Skin epidermis (tissue), 12 donors: Measurements from ENCODE around the gene AK8.

ENCODE experiments used
- H3K27ac ChIP-seq, 21 experiments: fragments of 200-600 bp; sonication (generic) in 11 of 21; one replicate each; pipeline ENCODE4 v1.5.0; 2020; ENCODE audit warnings: mild to moderate bottlenecking in 3 of 21, inconsistent platforms in 2 of 21, moderate library complexity in 2 of 21
- H3K4me3 ChIP-seq, 7 experiments: fragments of 200-600 bp; sonication (generic) in 2 of 7; one replicate each; pipeline ENCODE4 v1.5.0; 2020; ENCODE audit warnings: inconsistent platforms in 2 of 7, mild to moderate bottlenecking in 2 of 7, moderate library complexity in 1 of 7

AK8 gene

DNA sequence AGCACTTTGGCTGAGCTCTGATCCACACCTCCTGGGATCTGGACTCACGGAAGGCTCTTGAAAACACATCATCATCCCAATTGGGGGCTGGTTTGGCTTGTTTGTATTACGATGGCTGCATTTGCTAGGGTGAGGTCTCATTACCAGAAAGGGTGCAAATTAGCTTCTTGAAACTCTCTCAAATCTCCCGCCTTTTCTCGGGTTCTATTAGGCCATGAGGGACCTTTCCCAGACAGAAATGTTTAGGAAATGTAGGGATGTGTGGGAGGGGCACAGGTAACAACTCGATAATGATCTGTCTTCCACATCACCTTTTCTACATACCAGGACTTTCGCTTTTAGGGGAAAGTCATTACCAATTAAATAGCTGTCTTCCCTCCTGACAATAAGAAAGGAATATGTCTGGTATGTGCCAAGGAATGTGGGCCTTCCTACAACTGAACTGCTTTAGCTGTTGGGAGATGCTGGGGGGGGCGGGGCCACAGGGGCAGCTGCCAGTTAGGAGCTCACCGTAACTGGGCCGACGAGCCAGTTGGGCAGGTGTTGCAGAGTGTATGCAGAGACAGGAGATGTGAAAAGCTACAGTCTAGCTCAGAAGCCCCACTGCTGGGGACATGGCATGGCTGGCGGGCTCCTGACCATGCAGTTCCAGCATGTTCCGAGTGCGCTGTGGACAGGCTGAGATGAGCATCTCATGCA, 71.2 kb downstream of the AK8 start:
- H3K4me3 ChIP-seq: no peak overlapping the region
- H3K27ac ChIP-seq: no peak overlapping the region

DNA sequence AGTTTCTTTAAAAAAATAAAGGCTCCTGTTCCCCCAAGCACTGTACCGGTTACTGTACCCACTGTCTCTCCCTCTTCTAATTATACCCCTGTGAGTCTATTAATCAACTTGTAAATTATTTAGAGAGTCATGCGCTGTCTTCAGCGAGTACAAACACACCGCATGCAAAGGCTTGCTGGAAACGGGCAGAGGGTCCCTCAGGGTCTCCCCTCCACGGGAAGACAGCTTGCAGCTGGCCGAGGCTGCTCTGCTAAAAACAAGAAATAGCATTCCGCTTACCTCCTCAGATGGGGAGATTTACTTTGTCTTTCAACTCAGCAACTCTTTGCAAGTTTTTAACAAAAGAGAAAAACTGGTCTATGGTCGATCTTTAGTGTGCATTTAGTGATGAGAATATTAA, 71.8 kb downstream of the AK8 start:
- no peak overlapping the region for H3K27ac ChIP-seq
- no peak overlapping the region for H3K4me3 ChIP-seq

GRCh38 chr9:132804576-132805295, 73.3 kb downstream of the AK8 start:
- Histone ChIP-seq H3K4me3 (no peak overlapping the region), H3K27ac (no peak overlapping the region)

DNA sequence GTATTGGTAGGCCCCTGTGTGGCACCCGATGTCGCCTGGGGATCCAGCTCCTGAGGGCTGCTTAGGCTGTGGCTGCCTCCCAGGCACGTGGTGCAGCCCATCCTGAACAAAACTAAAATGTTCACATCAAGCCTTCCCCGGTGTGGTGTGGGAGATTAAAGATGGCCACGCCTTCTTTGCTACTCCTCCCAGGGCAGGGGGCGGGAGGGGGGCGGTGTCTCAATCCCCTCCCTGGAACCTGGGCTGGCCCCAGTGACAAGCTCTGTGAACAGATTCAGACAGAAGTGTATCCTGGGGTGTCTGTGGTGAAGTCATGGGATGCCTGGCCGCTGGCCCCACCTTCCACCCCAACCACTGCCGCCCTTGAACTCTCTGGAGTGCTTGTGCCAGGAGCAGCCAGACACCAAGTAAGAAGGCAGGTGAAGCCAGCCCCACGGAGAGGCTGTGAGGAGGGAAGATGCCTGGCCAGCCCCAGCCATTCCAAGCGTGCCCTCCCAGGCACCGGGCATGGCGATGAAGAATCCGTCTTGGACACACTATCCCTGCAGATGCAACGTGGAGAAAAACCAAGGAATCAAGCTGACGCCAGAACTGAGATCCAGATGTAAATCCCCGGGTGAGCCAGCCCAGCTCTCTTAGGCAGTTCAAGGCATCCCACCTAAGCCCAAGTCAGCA, 75.8 kb downstream of the AK8 start:
- Histone ChIP-seq H3K4me3 (no peak overlapping the region), H3K27ac (no peak overlapping the region)

DNA sequence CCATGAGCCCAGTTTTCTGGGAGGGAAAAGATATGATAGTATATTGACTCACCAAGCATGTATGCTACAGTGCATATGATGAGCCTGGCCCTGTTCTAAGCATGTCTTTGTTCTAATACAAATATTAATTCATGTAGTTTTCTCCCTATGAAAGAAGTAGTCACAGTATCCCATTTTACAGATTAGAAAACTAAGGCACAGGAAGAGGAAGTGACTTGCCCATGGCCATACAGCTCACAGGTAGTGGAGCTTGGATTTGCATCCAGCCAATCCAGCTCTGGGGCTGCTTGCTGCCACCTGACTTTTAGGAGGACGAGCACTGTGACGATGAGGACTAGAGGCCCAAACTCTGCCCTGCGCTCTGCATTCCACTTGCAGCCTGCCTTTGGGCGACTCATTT, 76.4 kb downstream of the AK8 start:
- Histone ChIP-seq H3K4me3 (no peak overlapping the region), H3K27ac (no peak overlapping the region)

- H3K27ac ChIP-seq: peak overlapping the region in 2 of 21 experiments; percentile 25 to 53
- H3K4me3 ChIP-seq: no peak overlapping the region
Measured at GRCh38 chr9:132800038-132800648, 77.9 kb downstream of the AK8 start.

- Histone ChIP-seq H3K27ac (peak overlapping the region in 3 of 21 experiments; percentile 19 to 53 (median 25)), H3K4me3 (no peak overlapping the region)
Measured at GRCh38 chr9:132798817-132799790, 79.0 kb downstream of the AK8 start.

DNA sequence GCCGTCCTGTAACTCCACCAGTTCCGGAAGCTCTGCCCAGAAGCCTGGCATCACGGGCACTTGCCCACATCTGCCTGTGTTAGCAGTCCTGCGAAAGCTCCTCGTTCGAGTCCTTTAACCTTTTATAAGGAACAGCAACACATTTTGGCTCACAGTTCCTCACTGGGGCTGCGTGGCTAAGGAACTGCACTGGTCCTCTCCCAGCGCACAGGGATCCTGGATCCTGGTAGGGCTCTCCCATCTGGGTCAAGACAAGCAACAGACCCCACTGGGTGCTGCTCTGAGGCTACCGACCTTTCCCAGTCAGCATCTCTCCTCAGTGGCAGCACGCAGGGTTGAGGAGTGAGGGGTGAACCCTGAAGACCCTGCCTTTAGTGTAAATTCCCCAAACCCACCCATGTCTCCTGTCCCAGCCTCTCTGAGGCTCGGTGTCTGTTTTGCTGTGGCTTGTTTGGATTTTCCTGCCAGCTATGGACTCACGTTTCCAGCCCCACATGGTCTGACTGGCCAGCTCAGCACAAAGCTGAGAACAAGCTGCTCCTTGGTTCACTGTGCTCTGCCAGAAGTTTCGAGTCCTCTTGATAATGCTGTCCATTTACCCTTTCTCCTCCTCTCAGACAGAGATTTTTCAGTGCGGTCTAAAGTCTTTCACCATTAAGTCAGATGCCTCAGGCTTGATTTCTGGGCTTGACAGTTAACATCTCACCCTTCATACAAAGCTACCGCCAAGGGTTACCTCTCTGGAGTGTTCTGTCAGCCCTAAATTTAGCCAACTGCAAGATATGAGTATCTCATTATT, 80.0 kb downstream of the AK8 start:
- H3K27ac ChIP-seq: no peak overlapping the region
- H3K4me3 ChIP-seq: no peak overlapping the region

DNA sequence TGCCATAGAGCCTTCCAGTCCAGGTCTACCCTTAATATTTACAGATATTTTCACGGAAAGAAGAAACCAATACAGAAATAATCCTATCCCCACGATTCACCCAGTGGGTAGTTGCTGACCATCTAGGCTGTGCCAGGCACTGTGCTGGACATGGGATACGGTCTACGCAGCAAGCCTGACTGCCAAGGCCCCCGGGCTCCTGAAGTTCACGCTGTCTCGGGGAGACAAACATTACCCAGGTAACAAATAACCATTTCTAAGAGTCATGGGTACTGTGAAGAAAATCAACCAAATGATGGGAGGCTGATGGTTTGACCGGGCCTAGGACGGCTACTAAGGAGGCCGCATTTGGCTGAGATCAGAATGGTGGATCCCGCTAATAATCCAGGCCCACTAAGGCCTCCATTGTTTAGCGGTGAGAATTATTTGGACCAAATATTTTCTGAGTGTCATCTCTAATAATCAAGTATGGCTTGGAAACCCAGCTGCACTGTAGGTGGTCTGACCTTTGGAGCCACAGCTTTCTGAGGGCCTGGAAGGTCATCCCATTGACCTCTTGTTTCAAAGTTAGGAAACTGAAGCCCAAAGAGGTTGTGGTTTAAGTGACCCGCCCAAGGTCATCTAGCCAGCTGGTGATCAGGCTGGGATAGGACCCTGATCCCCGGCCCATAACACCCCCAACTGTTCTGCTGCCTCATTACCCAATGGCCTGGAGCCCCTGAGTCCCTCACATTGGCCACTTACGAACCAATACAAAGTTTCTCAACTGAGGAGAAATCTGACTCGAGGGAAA, 82.4 kb downstream of the AK8 start:
- H3K27ac ChIP-seq: peak overlapping the region in 1 of 21 experiments; percentile 21
- H3K4me3 ChIP-seq: no peak overlapping the region

- Histone ChIP-seq H3K4me3 (no peak overlapping the region), H3K27ac (peak overlapping the region in 2 of 21 experiments; percentile 10 to 21)
Measured at GRCh38 chr9:132794730-132795380, 83.2 kb downstream of the AK8 start.

GRCh38 chr9:132793606-132794580, 84.2 kb downstream of the AK8 start:
- Histone ChIP-seq H3K4me3 (no peak overlapping the region), H3K27ac (peak overlapping the region in 2 of 21 experiments; percentile 10)

GRCh38 chr9:132792547-132792946, 85.5 kb downstream of the AK8 start:
- H3K27ac ChIP-seq: no peak overlapping the region
- no peak overlapping the region for H3K4me3 ChIP-seq

DNA sequence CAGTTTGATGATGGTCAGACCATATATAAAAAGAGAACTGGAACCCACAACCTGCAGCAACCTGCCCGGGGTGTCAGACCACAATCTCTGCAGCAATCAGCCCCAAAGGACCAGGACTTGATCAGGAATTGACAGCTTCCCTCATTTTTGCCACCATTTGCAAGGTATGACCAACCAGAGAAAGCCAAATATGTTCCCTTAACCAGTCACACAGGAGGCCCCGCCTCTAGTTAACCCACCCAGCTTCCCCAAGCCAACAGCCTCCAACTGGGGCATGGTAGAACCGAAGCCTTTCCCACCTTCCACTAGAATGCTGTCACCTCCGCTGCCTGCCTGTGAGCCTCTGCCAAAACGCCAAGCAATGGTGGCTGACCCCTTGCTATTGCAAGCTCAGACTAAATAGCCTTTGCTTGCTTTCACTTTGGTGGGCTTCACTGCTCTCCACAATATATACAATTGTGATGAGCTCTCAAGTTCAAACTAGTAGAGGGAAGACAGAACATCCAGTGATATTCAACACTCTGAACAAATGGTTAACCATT, 86.3 kb downstream of the AK8 start:
- H3K4me3 ChIP-seq: no peak overlapping the region
- no peak overlapping the region for H3K27ac ChIP-seq

- Histone ChIP-seq H3K4me3 (no peak overlapping the region), H3K27ac (no peak overlapping the region)
Measured at GRCh38 chr9:132789719-132790118, 88.4 kb downstream of the AK8 start.

DNA sequence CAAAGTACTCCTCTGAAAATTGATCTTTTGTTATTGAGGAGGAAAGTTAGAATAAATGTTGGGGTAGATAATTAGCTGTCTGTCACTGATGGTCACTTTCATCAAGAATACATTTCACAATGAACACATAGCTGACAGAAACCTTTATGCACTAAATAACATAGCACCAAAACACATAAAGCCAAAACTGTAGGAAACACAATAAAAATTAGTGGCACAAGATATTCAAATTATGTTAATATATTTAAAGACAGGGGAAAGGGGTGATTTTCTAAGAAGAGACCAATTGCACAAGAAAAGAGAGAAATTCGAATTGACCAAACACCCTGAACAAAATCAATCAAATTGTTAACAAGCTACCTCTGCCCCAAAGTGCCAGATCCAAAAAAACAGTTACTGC, 89.7 kb downstream of the AK8 start:
- no peak overlapping the region for H3K27ac ChIP-seq
- H3K4me3 ChIP-seq: no peak overlapping the region

DNA sequence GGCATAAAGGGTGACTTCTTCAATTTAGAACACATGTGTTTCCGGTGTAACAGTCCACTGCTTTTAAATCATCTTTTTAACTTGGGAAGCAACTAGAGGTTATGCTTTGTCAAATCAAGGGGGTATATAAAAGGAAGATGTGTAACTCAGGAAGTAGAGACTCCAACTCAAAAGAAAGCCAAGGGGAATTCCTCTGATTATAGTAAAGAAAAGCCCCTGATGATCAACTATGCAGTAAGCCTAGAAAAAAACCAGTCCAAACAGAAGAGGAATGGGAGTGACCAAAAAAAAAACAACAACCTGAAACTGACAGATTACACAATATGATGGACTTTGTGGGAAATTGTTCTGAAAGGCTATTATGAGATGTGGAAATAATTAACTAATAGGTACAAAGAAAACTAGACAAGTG, 90.3 kb downstream of the AK8 start:
- no peak overlapping the region for H3K27ac ChIP-seq
- H3K4me3 ChIP-seq: no peak overlapping the region
